Neural progenitor cell (in vitro differentiated cells): Measurements from ENCODE around the gene GSAP. TPM values are rescaled to one million over a fixed set of nuclear protein-coding genes. Genes with fewer than 3 reads are reported as not detected.

ENCODE experiments used
- DNase-seq: peaks from one replicate; pipeline ENCODE4 v3.0.0-alpha.2; 2016; ENCODE audit warnings: low spot score
- H2AFZ ChIP-seq: fragments of 200-600 bp; sonication (generic); replicated peaks from 2 replicates; pipeline ENCODE4 v1.6.1; 2016; ENCODE audit warnings: antibody characterized with exemption
- H3F3A ChIP-seq: fragments of 200-600 bp; sonication (generic); 2 replicates; pipeline ENCODE4 v1.6.1; 2016; ENCODE audit warnings: antibody characterized with exemption, low read depth
- H3K27ac ChIP-seq: fragments of 200-600 bp; sonication (generic); 2 replicates; pipeline ENCODE4 v1.5.1; 2016; ENCODE audit warnings: mild to moderate bottlenecking
- H3K27me3 ChIP-seq: fragments of 200-600 bp; sonication (generic); 2 replicates; pipeline ENCODE4 v1.6.1; 2016; ENCODE audit warnings: mild to moderate bottlenecking, moderate library complexity
- H3K36me3 ChIP-seq: fragments of 200-600 bp; sonication (generic); 2 replicates; pipeline ENCODE4 v1.5.1; 2016
- H3K4me1 ChIP-seq: fragments of 200-600 bp; sonication (generic); 2 replicates; pipeline ENCODE4 v1.6.1; 2016; ENCODE audit warnings: mixed run types
- H3K4me2 ChIP-seq: fragments of 200-600 bp; sonication (generic); 2 replicates; pipeline ENCODE4 v1.6.1; 2016
- H3K4me3 ChIP-seq: fragments of 200-600 bp; sonication (generic); 2 replicates; pipeline ENCODE4 v1.5.1; 2016
- H3K79me2 ChIP-seq: fragments of 200-600 bp; sonication (generic); 2 replicates; pipeline ENCODE4 v1.6.1; 2016; ENCODE audit warnings: low read depth
- H3K9ac ChIP-seq: fragments of 200-600 bp; sonication (generic); 2 replicates; pipeline ENCODE4 v1.6.1; 2016
- H3K9me3 ChIP-seq: fragments of 200-600 bp; sonication (generic); 2 replicates; pipeline ENCODE4 v1.5.1; 2016; ENCODE audit warnings: low read depth
- H4K20me1 ChIP-seq: fragments of 200-600 bp; sonication (generic); 2 replicates; pipeline ENCODE4 v1.6.1; 2016; ENCODE audit warnings: low read depth
- H3K27ac Mint-ChIP-seq: 3 replicates; pipeline ENCODE4 v1.8.0; 2021; ENCODE audit warnings: mixed read lengths
- H3K27me3 Mint-ChIP-seq: 2 replicates; pipeline ENCODE4 v1.8.0; 2022; ENCODE audit warnings: low read depth, mild to moderate bottlenecking, inconsistent platforms, moderate library complexity, mixed read lengths; ENCODE audit not compliant: insufficient read depth
- H3K36me3 Mint-ChIP-seq: 3 replicates; pipeline ENCODE4 v1.8.0; 2021; ENCODE audit warnings: mixed read lengths
- H3K4me1 Mint-ChIP-seq: 3 replicates; pipeline ENCODE4 v1.8.0; 2021; ENCODE audit warnings: mixed read lengths
- H3K4me3 Mint-ChIP-seq: 3 replicates; pipeline ENCODE4 v1.8.0; 2021; ENCODE audit warnings: mild to moderate bottlenecking, moderate library complexity, mixed read lengths
- H3K9me3 Mint-ChIP-seq: 3 replicates; pipeline ENCODE4 v1.8.0; 2020; ENCODE audit warnings: mixed read lengths
- EZH2 ChIP-seq: fragments of 200-600 bp; sonication (generic); IDR thresholded peaks from 2 replicates; pipeline ENCODE4 v1.6.1; 2017; ENCODE audit warnings: antibody characterized with exemption, mild to moderate bottlenecking, moderate library complexity
- EZH2phosphoT487 ChIP-seq: fragments of 200-600 bp; sonication (generic); IDR thresholded peaks from 2 replicates; pipeline ENCODE4 v1.6.1; 2017; ENCODE audit warnings: antibody characterized with exemption
- total RNA-seq: library from RNA; depleted of rRNA; stranded (reverse); fragments of >200 nt; gene quantifications from 2 replicates; pipeline ENCODE4 v1.2.3, GENCODE V29; 2015; ENCODE audit warnings: low replicate concordance
- TF ChIP-seq, protein P1 (sequence below): fragments of 200-600 bp; sonication (generic); IDR thresholded peaks from 2 replicates; pipeline ENCODE4 v1.5.1; 2017; ENCODE audit warnings: antibody characterized with exemption, mild to moderate bottlenecking

GSAP gene
- total RNA-seq, 1 donor from 2014 or later, result 2.6 TPM

DNA sequence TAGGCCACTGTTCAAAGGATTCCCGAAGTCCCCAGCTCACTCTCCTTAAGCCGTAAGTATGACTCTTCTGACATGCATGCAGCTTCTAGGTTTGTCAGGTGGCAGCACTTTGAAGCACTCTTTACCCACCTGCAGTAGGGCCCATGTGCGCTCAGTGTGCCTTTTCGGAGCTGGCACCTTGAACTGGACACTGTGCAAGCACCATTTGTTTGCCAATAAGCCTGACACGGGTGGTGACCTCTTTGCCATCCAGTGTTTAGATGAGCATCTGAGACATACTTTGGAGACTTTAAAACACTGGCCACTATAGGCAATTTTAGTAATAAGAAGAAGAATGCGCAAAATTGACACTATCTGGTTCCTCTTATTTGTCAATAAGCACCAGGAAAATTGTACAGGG is 45.7 kb upstream of the GSAP start:
- no peaks in the 10 kb centered on the region for H4K20me1 ChIP-seq
- H3K27ac ChIP-seq, result no peak overlapping the region
- no peaks in the 10 kb centered on the region for H3K9me3 ChIP-seq
- Mint-ChIP-seq H3K4me3 (no peak overlapping the region), H3K27me3 (peaks cover 4% of the 10 kb centered on the region), H3K9me3 (no peaks in the 10 kb centered on the region), H3K27ac (no peak overlapping the region), H3K4me1 (no peaks in the 10 kb centered on the region), H3K36me3 (no peaks in the 10 kb centered on the region)
- H2AFZ ChIP-seq, result no peak overlapping the region
- H3K4me1 ChIP-seq, result peaks cover 3% of the 10 kb centered on the region
- H3K4me3 ChIP-seq, result no peak overlapping the region
- no peaks in the 10 kb centered on the region for H3K36me3 ChIP-seq
- H3K4me2 ChIP-seq, result no peak overlapping the region
- H3K79me2 ChIP-seq, result no peaks in the 10 kb centered on the region
- DNase-seq, result no peak
- TF ChIP-seq, protein P1, sequence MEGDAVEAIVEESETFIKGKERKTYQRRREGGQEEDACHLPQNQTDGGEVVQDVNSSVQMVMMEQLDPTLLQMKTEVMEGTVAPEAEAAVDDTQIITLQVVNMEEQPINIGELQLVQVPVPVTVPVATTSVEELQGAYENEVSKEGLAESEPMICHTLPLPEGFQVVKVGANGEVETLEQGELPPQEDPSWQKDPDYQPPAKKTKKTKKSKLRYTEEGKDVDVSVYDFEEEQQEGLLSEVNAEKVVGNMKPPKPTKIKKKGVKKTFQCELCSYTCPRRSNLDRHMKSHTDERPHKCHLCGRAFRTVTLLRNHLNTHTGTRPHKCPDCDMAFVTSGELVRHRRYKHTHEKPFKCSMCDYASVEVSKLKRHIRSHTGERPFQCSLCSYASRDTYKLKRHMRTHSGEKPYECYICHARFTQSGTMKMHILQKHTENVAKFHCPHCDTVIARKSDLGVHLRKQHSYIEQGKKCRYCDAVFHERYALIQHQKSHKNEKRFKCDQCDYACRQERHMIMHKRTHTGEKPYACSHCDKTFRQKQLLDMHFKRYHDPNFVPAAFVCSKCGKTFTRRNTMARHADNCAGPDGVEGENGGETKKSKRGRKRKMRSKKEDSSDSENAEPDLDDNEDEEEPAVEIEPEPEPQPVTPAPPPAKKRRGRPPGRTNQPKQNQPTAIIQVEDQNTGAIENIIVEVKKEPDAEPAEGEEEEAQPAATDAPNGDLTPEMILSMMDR, result no peak
- TF ChIP-seq EZH2phosphoT487 (no peak), EZH2 (no peak)
- H3K27me3 ChIP-seq, result no peaks in the 10 kb centered on the region
- no peak overlapping the region for H3K9ac ChIP-seq
- no peaks in the 10 kb centered on the region for H3F3A ChIP-seq

DNA sequence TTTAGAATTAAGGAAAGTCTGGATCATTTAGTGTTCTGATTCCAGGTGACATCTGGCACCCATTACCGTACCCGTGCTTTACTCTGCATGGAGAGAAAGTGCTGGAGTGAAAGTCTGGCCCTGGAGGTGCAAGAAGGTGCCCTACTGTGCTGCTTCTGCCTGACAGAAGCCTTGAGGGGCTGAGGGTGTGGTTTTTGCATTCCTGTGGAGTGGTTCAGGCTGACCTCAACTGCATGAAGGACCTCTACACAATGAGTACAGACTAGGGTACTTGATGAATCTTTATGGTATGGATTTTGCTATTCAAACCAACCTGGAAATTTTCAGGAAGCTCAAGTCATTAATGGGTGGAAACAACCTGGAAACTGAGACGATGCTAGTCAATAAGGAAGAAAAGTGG is 45.1 kb upstream of the GSAP start:
- Histone ChIP-seq H3K9ac (no peak overlapping the region), H3K27ac (no peak overlapping the region), H3F3A (no peaks in the 10 kb centered on the region), H3K4me3 (no peak overlapping the region), H3K79me2 (no peaks in the 10 kb centered on the region), H3K27me3 (no peaks in the 10 kb centered on the region), H3K4me1 (peaks cover 3% of the 10 kb centered on the region), H3K4me2 (no peak overlapping the region), H4K20me1 (no peaks in the 10 kb centered on the region), H3K9me3 (no peaks in the 10 kb centered on the region), H3K36me3 (no peaks in the 10 kb centered on the region), H2AFZ (no peak overlapping the region)
- no peaks in the 10 kb centered on the region for H3K4me1 Mint-ChIP-seq
- no peaks in the 10 kb centered on the region for H3K36me3 Mint-ChIP-seq
- TF ChIP-seq EZH2 (no peak), EZH2phosphoT487 (no peak)
- TF ChIP-seq, protein P1, result no peak
- H3K4me3 Mint-ChIP-seq, result no peak overlapping the region
- H3K27ac Mint-ChIP-seq, result no peak overlapping the region
- no peak for DNase-seq
- H3K27me3 Mint-ChIP-seq, result peaks cover 4% of the 10 kb centered on the region
- H3K9me3 Mint-ChIP-seq, result no peaks in the 10 kb centered on the region

DNA sequence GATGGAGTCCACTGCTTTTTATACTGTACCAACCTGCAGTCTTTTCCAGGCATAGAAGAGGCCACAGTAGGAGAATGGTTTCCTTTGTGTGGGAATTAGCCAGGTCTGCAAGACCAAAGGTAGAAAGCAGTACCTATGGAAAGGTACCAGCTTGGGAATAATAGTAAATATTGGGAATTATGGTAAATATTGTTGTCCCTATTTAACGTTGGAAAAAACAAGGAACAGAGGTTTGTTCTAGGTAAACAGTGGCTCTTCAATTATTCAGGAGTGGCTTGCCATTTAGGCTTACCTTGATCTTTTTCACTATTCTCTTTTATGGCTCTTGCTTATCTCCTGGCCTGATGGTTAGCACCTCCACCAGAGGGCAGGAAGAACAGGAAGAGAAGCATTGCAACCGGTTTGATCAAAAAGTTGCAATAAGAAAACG is 43.9 kb upstream of the GSAP start:
- Histone ChIP-seq H3K9me3 (no peaks in the 10 kb centered on the region), H3K4me3 (no peak overlapping the region), H4K20me1 (no peaks in the 10 kb centered on the region), H3K79me2 (no peaks in the 10 kb centered on the region), H3K36me3 (no peaks in the 10 kb centered on the region), H3K27me3 (no peaks in the 10 kb centered on the region), H2AFZ (no peak overlapping the region), H3F3A (no peaks in the 10 kb centered on the region), H3K27ac (no peak overlapping the region), H3K4me1 (peaks cover 3% of the 10 kb centered on the region), H3K4me2 (no peak overlapping the region), H3K9ac (no peak overlapping the region)
- peaks cover 4% of the 10 kb centered on the region for H3K27me3 Mint-ChIP-seq
- no peak for TF ChIP-seq EZH2phosphoT487
- TF ChIP-seq, protein P1, result no peak
- no peak for TF ChIP-seq EZH2
- no peak overlapping the region for H3K27ac Mint-ChIP-seq
- no peaks in the 10 kb centered on the region for H3K4me1 Mint-ChIP-seq
- no peaks in the 10 kb centered on the region for H3K9me3 Mint-ChIP-seq
- no peaks in the 10 kb centered on the region for H3K36me3 Mint-ChIP-seq
- H3K4me3 Mint-ChIP-seq, result no peak overlapping the region
- DNase-seq, result no peak
